Bone marrow (tissue), 2 donors: Measurements from ENCODE around the gene PBX4.
A peak's percentile ranks its signal among the peaks of the same experiment; 100 is the strongest.

Experiments
- DNase-seq, 2 donors: peaks; one replicate each; lab custom pipeline; 2025; lab: John Stamatoyannopoulos, UW

Gene PBX4

GRCh38 chr19:19649155-19649554 is 30.7 kb upstream of the PBX4 start:
- no peak for DNase-seq

DNA sequence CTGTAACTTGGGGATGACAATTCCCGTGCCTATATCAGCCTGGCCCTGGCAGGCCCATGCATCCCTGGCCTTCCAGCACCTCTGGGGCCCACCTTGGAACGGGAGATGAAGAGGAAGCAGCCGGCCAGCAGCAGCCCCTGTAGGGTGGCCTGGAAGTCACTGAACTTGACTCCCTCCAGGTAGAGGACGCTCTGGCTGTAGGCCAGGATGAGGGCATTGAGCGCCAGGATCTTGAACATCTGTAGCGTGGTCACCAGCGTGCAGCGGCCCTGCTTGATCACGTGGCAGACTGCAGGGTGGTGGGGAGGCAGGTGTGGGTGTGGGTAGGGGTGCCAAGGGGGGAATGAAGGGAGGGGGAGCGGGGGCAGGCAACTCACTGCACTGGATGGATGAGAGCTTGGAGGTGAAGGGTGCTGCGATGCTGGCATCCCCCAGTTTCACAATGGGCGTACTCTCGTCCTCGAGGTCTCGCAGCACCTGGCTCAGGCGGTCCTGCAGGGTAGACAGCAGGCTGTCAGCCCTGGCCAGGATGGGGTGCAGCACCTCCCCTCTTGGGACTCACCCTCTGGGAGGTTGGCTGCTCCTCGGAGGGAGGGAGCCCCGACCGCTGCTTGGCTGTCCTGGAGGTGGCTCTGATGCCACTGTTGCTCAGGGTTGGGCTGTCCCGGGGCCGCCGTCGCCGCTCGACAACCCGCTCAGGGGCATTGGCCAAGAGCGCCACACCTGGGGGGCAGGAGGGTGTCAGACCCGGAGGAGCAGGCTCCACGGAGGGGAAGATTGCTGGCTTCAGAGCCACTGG is 28.7 kb upstream of the PBX4 start:
- no peak for DNase-seq

DNA sequence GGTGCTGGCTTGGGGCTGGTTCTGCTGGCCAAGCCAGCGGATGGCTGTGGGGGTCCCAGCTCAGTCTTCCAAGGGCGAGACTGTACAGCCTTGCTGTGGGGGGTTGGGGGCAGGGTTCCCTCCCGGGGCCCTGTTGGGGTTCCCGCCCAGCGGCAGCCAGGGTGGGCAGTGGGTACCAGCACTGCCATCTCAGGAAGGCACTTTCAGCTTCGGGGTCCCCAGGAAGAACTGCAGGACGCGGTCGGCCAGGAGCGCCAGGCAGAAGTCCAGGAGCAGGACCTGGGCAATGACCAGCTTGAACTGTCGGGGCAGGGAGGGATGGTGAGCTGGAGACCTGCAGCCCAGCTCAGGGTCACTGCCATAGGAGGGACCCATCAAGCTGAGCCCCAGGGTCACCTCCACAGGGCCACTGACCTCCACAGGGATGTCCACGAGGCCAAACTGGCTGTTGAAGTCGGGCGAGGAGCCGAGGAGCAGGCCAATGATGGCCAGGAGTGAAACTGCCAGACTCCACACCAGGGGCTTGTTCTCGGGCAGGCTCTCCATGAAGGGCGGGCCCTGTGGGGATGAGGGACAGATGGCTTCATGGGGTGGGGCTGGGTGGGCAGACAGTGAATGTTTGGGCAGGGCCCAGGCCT is 26.9 kb upstream of the PBX4 start:
- no peak for DNase-seq

GRCh38 chr19:19644054-19644388 is 25.5 kb upstream of the PBX4 start:
- DNase-seq: no peak

DNA sequence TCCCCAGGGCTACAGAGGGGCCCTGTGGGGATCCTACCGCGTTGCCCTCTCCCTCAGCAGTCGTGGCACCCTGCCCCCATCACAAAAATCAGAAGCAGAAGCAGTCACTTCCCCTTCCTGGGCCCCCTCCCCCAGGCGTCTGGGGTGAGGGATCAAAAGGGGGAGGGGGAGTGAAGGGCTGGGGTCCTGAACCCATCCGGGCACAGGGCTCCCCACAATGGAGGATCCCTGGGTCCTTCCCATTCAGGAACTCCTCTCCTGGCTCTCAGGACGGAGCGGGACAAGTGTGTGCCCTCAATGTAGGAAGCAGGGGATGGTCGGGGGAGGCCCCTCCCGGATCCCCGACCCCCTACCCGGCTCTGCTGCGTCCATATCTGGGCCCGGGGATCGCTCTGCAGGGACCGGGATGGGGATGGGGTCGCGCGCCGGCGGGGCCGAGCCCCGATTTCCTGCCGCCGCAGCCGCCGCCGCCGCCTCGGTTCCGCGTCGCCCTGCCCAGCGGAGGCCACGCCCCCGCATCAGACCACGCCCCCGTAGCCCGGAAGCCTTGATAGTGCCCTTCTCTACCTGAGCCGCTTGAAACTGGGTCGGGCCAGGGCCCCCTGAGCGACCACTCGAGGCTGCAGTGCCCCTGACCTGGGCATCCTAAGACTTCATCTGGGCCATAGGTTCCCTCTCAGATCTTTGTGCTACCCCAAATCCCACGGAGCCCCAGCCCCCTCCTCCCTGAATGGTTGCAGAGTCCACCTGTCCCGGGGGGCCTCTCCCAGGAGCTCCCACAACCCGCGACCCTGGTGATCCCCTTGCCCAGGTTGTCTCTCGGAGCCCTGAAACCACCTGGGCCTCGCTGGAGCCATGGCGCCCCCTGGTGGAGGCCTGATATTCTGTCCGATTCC is 24.9 kb upstream of the PBX4 start, which contains the start of gene GMIP:
Gene GMIP (minus strand): TSS at position 500 of the 896 bp plus-strand sequence. CDS start 128 bp downstream, at position 372.
- DNase-seq: peak; percentile 50 to 78

DNA sequence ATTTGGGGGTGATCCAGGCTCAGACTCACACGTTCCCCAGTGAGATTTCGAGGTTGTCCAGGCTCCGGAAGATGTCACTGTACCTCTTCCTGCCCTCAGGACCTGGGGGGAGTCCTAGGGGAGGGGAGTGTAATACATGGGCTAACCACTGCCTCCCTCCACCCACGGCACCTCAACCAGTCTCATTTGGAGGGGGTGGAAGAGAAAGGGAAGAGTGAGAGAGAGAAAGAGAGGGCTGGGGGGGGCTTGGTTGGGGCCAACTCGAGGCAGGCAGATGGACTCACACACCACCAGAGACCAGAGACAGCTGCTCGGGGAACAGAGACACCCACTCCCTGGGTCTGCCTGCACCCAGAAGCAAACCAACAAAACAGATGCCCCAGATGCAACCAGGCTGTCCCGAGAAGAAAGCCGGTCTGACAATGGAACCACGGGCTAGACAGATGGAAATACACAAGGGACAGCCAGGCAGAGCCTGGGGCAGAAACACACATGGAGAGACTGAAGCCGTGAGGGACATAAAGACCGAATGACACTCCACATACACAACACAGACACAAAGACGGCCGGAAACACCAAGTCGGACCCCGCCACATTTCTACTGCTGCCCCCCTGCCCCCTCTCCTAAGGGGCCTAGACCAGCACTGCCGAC is 24.1 kb upstream of the PBX4 start:
- DNase-seq: peak in 1 of 2 donors; percentile 36

DNA sequence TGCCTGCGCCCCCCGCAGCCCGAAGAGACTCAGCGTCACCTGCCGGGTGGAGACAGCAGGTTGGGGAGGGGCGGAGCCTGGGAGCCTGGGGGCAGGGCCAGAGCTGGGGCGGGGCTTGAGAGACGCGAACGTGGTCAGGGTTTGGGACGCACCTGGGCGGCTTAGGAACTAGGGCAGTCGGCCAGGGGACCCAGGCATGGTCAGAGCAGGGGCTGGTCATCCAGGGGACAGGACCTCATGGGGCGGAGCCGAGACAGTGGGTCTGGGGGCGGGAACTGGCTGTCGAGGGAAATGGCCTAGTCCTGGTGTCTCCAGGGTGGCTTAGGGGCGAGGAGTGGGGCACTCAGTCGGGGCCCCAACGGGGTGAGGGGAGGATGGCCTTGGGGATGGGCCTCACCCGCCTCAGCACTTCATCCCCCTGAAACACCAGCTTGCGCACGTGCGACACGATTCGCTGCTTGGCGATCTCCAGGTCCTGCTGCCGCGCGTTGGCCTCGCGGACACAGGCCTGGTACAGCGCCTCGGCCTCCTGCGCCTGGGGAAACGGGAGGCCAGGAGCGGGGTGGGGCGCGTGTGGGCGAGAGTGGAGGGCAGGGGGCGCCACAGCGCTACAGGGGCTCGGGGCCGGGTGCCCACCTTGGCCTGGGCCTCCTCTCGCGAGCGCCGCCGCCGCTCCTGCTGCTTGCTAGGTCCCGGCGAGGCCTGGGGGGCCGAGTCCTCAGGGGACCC is 19.2 kb upstream of the PBX4 start:
- DNase-seq: no peak

- DNase-seq: no peak
Observed at GRCh38 chr19:19637186-19637522, 18.7 kb upstream of the PBX4 start.

- no peak for DNase-seq
Observed at GRCh38 chr19:19636573-19637185, 18.2 kb upstream of the PBX4 start.

- no peak for DNase-seq
Observed at GRCh38 chr19:19635313-19635702, 16.8 kb upstream of the PBX4 start.

DNA sequence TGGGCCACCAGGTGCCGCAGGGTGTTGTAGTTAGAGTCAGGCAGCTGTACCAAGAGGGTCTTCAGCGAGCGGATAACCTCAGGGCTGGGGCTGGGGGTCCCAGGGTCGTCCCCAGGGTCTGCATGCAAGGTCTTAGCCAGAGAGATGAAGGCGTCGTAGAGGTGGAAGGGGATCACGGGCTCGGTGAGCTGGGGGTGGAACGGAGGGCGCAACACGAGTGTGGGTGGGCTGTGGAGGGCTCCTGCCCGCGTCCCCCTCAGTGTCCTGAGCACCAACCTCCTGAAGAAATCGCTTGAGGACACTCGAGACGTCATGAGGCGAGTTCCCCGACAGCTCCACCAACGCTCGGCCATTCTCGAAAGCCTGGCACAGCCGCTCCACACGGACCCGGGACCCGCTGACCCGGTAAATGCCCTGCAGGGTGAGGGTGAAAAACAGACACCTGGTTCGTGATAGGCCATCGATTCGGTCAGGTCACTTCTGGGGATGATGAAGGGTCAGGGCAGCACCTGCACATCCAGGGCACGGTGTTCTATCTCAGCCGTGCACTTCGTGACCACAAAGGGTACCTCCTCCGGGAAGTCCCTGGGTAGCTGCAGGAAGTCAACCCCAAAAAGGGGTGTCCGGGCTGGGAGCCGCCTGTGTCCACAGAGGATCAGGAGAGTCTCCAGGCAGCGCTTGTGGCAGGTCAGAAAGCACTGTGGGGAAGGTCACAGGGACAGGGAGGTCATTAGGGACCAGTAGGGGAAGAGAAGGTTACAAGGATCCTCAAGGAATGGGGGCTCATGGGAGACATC is 16.2 kb upstream of the PBX4 start:
- no peak for DNase-seq

DNA sequence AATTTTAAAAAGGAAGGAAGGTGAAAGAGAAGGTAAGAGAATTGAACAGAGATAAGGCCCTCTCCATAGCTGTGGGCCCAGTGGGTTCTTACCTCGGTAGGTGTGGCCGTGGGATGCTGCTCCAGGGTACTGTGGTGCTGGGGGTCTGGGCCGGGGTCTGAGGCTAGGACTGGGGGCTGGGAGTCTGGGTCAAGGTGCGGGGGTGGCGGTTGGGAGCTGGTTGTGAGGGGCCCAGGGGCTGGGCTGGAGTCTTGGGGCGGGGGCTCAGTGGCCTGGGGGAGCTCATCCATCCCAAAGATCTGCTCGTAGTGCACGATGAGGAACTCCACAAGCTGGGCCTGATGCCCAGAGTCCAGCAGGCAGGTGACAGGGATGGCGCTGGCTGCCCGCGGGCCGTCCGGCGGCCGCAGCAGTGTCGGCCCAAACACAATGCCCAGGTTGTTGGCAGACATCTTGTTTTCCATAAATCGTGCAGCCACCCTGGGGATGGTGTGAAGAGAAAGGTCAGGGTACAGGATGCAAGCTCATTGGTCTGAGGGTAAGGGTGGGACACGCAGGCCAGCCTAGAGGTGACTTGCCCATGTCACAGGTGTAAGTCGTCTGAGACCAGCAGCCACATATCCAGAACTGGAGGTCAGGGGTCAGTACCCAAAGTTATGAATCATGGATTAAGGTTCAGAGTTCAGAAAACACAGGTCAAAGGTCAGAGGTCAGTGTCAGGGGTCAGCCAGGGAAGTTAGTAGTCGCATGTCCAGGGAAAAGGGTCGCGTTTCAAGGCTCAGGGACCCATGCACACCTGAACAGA is 15.4 kb upstream of the PBX4 start:
- no peak for DNase-seq

- no peak for DNase-seq
Observed at GRCh38 chr19:19632661-19633060, 14.2 kb upstream of the PBX4 start.

- no peak for DNase-seq
Observed at GRCh38 chr19:19631346-19631745, 12.9 kb upstream of the PBX4 start.

DNA sequence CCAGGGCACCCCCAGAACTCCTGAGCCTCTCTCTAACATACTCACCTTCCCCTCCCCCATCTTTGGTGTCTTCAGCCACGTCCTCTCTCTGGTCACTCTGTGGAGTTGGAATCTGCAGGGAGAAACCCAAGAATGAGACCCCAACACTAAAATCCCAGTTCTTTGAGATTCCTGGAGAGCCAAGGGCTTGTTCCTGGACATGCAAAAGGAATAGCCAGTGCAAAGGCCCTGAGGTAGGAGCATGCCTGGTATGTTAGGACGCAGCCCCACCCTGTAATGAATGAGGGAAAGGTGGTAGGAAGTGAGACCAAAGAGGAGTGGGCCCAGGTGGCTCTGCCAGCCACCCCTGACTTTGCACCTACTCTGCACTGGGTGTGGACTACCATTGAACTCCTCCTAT is 11.9 kb upstream of the PBX4 start:
- no peak for DNase-seq

DNA sequence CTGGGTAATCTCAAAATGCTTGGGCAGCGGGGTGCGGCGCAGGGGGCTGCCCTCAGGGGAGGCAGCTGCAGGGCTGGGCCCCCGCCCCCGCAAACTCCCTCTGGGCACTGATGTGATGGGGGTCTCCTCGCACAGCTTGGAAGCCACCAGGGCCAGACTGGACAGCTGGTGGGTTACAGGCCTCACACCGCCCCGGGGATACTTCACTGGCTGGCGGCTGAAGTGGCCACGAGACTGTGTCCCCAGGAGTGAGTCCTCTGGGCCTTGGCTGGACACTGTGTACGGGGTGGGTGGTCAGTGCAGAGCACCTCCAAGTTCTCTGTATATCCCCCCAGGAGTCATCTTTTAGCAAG is 11.6 kb upstream of the PBX4 start:
- no peak for DNase-seq

GRCh38 chr19:19628501-19629134 is 10.1 kb upstream of the PBX4 start:
- peak in 1 of 2 donors; percentile 5 for DNase-seq

DNA sequence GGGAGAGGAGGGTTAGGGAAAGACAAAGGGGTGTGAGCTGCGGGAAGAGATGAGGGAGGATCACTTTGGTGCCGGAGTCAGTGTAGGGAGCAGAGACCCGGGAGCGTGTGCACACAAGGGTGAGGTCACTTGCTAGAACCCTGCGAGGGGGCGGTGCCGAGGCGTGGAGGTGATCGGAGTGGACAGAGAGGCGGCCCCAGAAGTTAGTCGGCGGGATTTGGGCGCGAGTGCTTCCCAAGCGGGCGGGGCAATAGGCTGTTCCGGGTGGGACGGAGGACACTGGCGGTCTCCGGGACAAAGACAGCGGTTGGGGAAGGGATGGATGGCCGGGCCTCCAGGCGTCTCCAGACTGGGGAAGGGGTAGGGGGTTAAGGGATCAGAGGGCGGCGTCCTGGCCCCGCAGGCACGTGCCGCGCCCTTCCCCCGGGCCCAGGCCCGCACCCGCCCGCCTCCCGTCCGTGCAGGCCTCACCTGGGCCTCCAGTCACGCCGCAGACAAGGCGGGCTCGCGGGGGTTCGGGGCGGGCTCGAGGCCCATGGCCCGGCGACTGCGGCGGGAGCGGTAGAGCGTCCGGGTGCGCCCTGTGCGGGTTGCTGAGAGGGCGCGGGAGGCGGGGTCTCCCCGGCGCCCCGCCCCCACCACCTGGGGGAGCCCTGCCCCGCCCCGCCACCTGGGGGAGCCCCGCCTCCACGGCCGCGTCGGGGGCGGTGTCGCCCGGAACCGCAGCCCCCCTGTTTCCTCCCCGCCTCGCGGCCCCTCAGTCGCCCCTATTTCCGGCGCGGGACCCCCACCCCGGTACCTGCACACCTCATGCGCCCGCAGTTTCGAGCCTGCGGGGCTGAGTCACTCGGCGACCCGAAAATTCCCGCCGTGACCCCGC is 9.4 kb upstream of the PBX4 start, which contains the start of gene LPAR2:
Gene LPAR2 (minus strand): TSS at position 600 of the 880 bp plus-strand sequence. CDS start 945 bp downstream, outside the sequence.
- peak in 1 of 2 donors; percentile 49 for DNase-seq
